Measurements from ENCODE around the gene BABAM2.
"Not testable (repeated sequence)": the region's sequence is repeated elsewhere in the genome, so short reads cannot be mapped to it uniquely, and the experiment has no call there.

DNA sequence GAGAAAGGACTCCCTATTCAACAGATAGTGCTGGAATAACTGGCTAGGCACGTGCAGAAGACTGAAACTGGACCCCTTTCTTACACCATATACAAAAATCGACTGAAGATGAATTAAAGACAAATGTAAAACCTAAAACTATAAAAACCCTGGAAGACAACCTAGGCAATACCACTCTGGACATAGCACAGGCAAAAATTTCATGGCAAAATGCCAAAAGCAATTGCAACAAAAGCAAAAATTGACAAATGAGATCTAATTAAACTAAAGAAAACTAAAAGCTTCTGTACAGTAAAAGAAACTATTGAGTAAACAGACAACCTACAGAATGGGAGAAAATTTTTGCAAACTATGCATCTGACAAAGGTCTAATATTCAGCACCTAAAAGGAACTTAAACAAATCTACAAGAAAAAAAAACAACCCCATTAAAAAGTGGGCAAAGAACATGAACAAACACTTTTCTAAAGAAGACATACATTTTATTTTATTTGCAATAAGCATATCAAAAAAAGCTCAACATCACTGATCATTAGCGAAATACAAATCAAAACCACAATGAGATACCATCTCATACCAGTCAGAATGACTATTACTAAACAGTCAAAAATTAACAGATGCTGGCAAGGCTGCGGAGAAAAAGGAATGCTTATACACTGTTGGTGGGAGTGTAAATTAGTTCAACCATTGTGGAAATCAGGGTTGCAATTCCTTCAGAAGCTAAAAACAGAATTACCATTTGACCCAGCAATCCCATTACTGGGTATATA is 8.5 kb upstream of the BABAM2 start:
- TF ChIP-seq EZH2 (IDR thresholded peaks at IDR 0.05; ENCODE audit: borderline replicate concordance, low read depth, low read length, severe bottlenecking) = not testable (repeated sequence)
- TF ChIP-seq, protein P1, sequence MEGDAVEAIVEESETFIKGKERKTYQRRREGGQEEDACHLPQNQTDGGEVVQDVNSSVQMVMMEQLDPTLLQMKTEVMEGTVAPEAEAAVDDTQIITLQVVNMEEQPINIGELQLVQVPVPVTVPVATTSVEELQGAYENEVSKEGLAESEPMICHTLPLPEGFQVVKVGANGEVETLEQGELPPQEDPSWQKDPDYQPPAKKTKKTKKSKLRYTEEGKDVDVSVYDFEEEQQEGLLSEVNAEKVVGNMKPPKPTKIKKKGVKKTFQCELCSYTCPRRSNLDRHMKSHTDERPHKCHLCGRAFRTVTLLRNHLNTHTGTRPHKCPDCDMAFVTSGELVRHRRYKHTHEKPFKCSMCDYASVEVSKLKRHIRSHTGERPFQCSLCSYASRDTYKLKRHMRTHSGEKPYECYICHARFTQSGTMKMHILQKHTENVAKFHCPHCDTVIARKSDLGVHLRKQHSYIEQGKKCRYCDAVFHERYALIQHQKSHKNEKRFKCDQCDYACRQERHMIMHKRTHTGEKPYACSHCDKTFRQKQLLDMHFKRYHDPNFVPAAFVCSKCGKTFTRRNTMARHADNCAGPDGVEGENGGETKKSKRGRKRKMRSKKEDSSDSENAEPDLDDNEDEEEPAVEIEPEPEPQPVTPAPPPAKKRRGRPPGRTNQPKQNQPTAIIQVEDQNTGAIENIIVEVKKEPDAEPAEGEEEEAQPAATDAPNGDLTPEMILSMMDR (IDR thresholded peaks at IDR 0.05; ENCODE audit: borderline replicate concordance, extremely low read depth, low read length, poor library complexity, severe bottlenecking) = not testable (repeated sequence)

All from DND-41 (cell line).